Lower leg skin (tissue), 4 donors: ENCODE measurements around the gene HCAR3. TPM values are rescaled to one million over a fixed set of nuclear protein-coding genes. Genes with fewer than 3 reads are reported as not detected.

Experiments used
- DNase-seq, 2 donors: peaks; one replicate each; pipeline ENCODE4 v3.0.0-alpha.2; 2019; ENCODE audit warnings: low spot score in 2 of 2
- H3K4me3 ChIP-seq: fragments of 200-600 bp; sonication (generic); 2 replicates; pipeline ENCODE4 v1.5.1; 2017; ENCODE audit warnings: mild to moderate bottlenecking, low read depth; ENCODE audit not compliant: poor library complexity, severe bottlenecking
- CTCF ChIP-seq, 3 donors: fragments of 450-650 bp; IDR thresholded peaks; one replicate each; pipeline ENCODE4 v1.5.1; 2016; ENCODE audit warnings: antibody characterized with exemption in 3 of 3, mild to moderate bottlenecking in 3 of 3, moderate library complexity in 2 of 3
- POLR2A ChIP-seq, 2 donors: fragments of 450-650 bp; IDR thresholded peaks; one replicate each; pipeline ENCODE4 v1.6.1; 2016 to 2017; ENCODE audit warnings: antibody characterized with exemption in 2 of 2, mild to moderate bottlenecking in 1 of 2, moderate library complexity in 1 of 2
- WGBS, 2 donors: methylation state at CpG; one replicate each; pipeline ENCODE4 v1.1.5; 2018; 5-methylcytosine and 5-hydroxymethylcytosine counted together
- intact Hi-C: fragments of 100-400 bp; cut with DNase I; formaldehyde crosslinking; loops from one replicate; pipeline ENCODE4 v1.15.0; 2023; ENCODE audit warnings: low total_unique reads
- total RNA-seq, 4 donors: library from RNA; depleted of rRNA; stranded (reverse); fragments of >200 nt; gene quantifications; one replicate each; pipeline ENCODE4 v1.1.0, GENCODE V29; 2016

Gene HCAR3
- total RNA-seq, 4 donors from 2014 or later: 3.5 to 15.6 (median 10.2) TPM

DNA sequence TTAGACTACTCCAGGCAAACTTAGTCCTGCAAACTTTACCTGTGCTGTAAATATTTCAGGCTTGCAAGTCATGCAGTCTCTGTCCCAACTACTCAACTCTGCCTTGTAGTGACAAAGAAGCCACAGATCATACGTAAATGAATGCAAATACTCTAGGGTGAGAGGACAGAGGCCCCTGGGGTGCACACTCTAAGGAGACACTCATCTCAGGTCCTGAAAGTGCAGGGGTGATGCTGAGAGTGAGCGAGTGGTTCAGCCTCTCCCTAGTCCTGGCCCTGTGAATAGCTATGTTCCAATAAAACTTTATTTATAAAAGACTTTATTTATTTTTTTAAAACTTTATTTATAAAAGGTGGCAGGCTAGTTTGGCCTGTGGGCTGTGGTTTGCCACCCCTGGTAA lies 48.3 kb downstream of the HCAR3 start:
- intact Hi-C loops: no loop called here
- no peak overlapping the region for H3K4me3 ChIP-seq
- DNase-seq: no peak
- TF ChIP-seq CTCF (IDR thresholded peaks at IDR 0.05) (no peak), POLR2A (IDR thresholded peaks at IDR 0.05) (no peak)
- WGBS, 2 donors: 87 to 98% methylated on average over 2 of the region's 2 CpGs

DNA sequence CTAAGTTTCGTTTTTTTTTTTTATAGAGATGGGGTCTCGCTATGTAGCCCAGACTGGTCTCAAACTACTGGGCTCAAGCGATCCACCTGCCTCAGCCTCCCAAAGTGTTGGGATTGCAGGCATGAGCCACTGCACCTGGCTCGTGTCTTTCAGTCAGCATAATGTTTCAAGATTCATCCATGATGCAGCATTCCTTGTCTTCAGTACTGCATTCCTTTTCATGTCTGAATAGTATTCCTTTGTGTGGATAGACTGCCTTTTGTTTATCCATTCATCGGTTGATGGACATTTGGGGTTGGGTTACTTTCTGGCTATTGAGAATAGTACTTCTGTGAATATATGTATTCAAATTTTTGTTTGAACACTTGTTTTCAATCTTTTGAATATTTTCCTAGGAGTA lies 50.9 kb downstream of the HCAR3 start:
- H3K4me3 ChIP-seq: no peak overlapping the region
- intact Hi-C loops: no loop called here
- no peak for TF ChIP-seq POLR2A (IDR thresholded peaks at IDR 0.05)
- no peak for TF ChIP-seq CTCF (IDR thresholded peaks at IDR 0.05)
- WGBS, 2 donors: 91 to 93% methylated on average over 5 of the region's 5 CpGs
- no peak for DNase-seq

GRCh38 chr12:122665349-122665748 lies 51.3 kb downstream of the HCAR3 start:
- intact Hi-C loops: no loop called here
- TF ChIP-seq CTCF (IDR thresholded peaks at IDR 0.05): no peak
- TF ChIP-seq POLR2A (IDR thresholded peaks at IDR 0.05): no peak
- 87% methylated on average over 8 of the region's 8 CpGs for WGBS, 2 donors

More at GRCh38 chr12:122665349-122665748, 51.3 kb downstream of the HCAR3 start:
- no peak overlapping the region for H3K4me3 ChIP-seq
- no peak for DNase-seq

Other genes with a start within 250 kb of the HCAR3 start
- gene ZCCHC8, start 215.9 kb downstream of the HCAR3 start, total RNA-seq: 10 to 100 TPM; 22.7 to 27.1 (median 25.3) TPM
- 10 to 100 TPM; 44.2 to 97.9 (median 50.7) TPM for gene RSRC2, start 189.9 kb downstream of the HCAR3 start, total RNA-seq
- gene KNTC1, start 189.6 kb downstream of the HCAR3 start, total RNA-seq: 10 to 100 TPM in 2 of 4 donors, 1 to 10 TPM in 2; 3.8 to 13.1 (median 10.4) TPM
- 10 to 100 TPM; 18.3 to 47.2 (median 22.1) TPM for gene HCAR2, start 13.5 kb downstream of the HCAR3 start, total RNA-seq
- gene HCAR1, start 14.0 kb upstream of the HCAR3 start, total RNA-seq: under 1 TPM; 0.15 to 0.39 (median 0.18) TPM
- gene DENR, start 36.0 kb upstream of the HCAR3 start, total RNA-seq: 10 to 100 TPM; 22.1 to 30.4 (median 24.2) TPM
- under 1 TPM; 0.12 to 0.99 (median 0.85) TPM for gene CCDC62, start 57.8 kb upstream of the HCAR3 start, total RNA-seq
- gene HIP1R, start 118.6 kb upstream of the HCAR3 start, total RNA-seq: 100 to 1,000 TPM; 188 to 342 (median 248) TPM
- 10 to 100 TPM; 27.7 to 47.8 (median 42.3) TPM for gene VPS37B, start 179.3 kb upstream of the HCAR3 start, total RNA-seq
- 10 to 100 TPM in 1 of 4 donors, 1 to 10 TPM in 3; 3.4 to 10.2 (median 7.2) TPM for gene ABCB9, start 249.7 kb upstream of the HCAR3 start, total RNA-seq